Endothelial cell of umbilical vein (primary cell): ENCODE measurements around the gene CFI. TPM values are rescaled to one million over a fixed set of nuclear protein-coding genes. Genes with fewer than 3 reads are reported as not detected.

Experiments
- BruUV-seq: library from RNA; stranded (reverse); fragments of 400-500 nt; replicated peaks from 2 replicates; lab custom pipeline; 2021; lab: Mats Ljungman, UMichigan
- CTCF ChIA-PET: fragments of 300-600, 350-600 bp; sonication (Branson Sonifier 250); formaldehyde crosslinking; loops from one replicate; lab custom pipeline; 2021; ENCODE audit warnings: antibody characterized with exemption, inconsistent platforms; lab: Charles Lee
- POLR2A ChIA-PET: fragments of 300-600, 350-600 bp; sonication (Branson Sonifier 250); formaldehyde crosslinking; loops from one replicate; lab custom pipeline; 2021; ENCODE audit warnings: antibody characterized with exemption, inconsistent platforms; lab: Charles Lee
- DNase-seq: peaks from one replicate; pipeline ENCODE4 v3.0.0-alpha.2; 2011; ENCODE audit warnings: low read depth, low spot score
- FAIRE-seq: peaks from 2 replicates; lab custom pipeline; 2011; peaks lifted over from hg19 to GRCh38; lab: Jason Lieb, UNC
- H2AFZ ChIP-seq: 2 replicates; pipeline ENCODE4 v1.6.0; 2012; ENCODE audit warnings: low read depth, low read length, control low read depth, inconsistent platforms
- H3K27ac ChIP-seq: 2 replicates; pipeline ENCODE4 v1.5.1; 2011; ENCODE audit warnings: low read depth, mild to moderate bottlenecking, control low read depth, low read length, moderate library complexity; ENCODE audit not compliant: insufficient read depth
- H3K27me3 ChIP-seq, 2 experiments: 2 replicates each; pipeline versions ENCODE4 v1.6.0 to v1.6.1; 2011; ENCODE audit warnings: low read length in 2 of 2, mixed read lengths in 1 of 2; ENCODE audit not compliant: control insufficient read depth in 2 of 2, insufficient read depth in 2 of 2
- H3K36me3 ChIP-seq, 2 experiments: 2 replicates in 1 of 2; 3 replicates in 1 of 2; pipeline ENCODE4 v1.5.1; 2011; ENCODE audit warnings: low read length in 2 of 2, mild to moderate bottlenecking in 1 of 2, moderate library complexity in 1 of 2; ENCODE audit not compliant: control insufficient read depth in 2 of 2, insufficient read depth in 2 of 2; ENCODE audit errors: extremely low read depth in 1 of 2
- H3K4me1 ChIP-seq: 3 replicates; pipeline ENCODE4 v1.5.1; 2011; ENCODE audit warnings: mild to moderate bottlenecking, low read length; ENCODE audit not compliant: control insufficient read depth, insufficient read depth; ENCODE audit errors: extremely low read depth
- H3K4me2 ChIP-seq: 2 replicates; pipeline ENCODE4 v1.6.1; 2011; ENCODE audit warnings: low read length, control low read depth, mixed read lengths; ENCODE audit not compliant: insufficient read depth
- H3K4me3 ChIP-seq, 3 experiments: fragments of 200-600 bp in 1 of 3; sonication (generic), shearing (Covaris generic) in 1 of 3; replicated peaks in 1 of 3; 2 replicates each; pipeline ENCODE4 v1.5.1; 2011 to 2016; ENCODE audit warnings: control low read depth in 3 of 3, low read length in 3 of 3, mild to moderate bottlenecking in 2 of 3, inconsistent platforms in 1 of 3, low read depth in 1 of 3, moderate library complexity in 1 of 3; ENCODE audit not compliant: insufficient read depth in 1 of 3
- H3K79me2 ChIP-seq: 2 replicates; pipeline ENCODE4 v1.6.0; 2012; ENCODE audit warnings: low read length, inconsistent platforms; ENCODE audit not compliant: control insufficient read depth, insufficient read depth
- H3K9ac ChIP-seq: replicated peaks from 2 replicates; pipeline ENCODE3; 2011; ENCODE audit warnings: low read length, control low read depth; ENCODE audit not compliant: insufficient read depth; ENCODE audit errors: extremely low read depth
- H3K9me1 ChIP-seq: replicated peaks from 3 replicates; pipeline ENCODE4 v1.6.0; 2011; ENCODE audit warnings: mild to moderate bottlenecking, low read length; ENCODE audit not compliant: control insufficient read depth, insufficient read depth; ENCODE audit errors: extremely low read depth
- H3K9me3 ChIP-seq: replicated peaks from 2 replicates; pipeline ENCODE4 v1.5.1; 2012; ENCODE audit warnings: low read length, inconsistent platforms; ENCODE audit not compliant: control insufficient read depth, insufficient read depth
- H4K20me1 ChIP-seq: replicated peaks from 2 replicates; pipeline ENCODE3; 2011; ENCODE audit warnings: mild to moderate bottlenecking, low read length; ENCODE audit not compliant: control insufficient read depth, insufficient read depth; ENCODE audit errors: extremely low read depth
- CTCF ChIP-seq, 2 donors: IDR thresholded peaks; 1 replicate in 1 of 2; 2 replicates in 1 of 2; pipeline ENCODE4 v1.5.1; 2011; ENCODE audit warnings: low read length in 2 of 2, mild to moderate bottlenecking in 2 of 2, moderate library complexity in 2 of 2, control low read depth in 1 of 2, inconsistent platforms in 1 of 2, low read depth in 1 of 2; ENCODE audit not compliant: insufficient read depth in 1 of 2; ENCODE audit errors: extremely low read depth in 1 of 2
- EZH2 ChIP-seq: IDR thresholded peaks from 2 replicates; pipeline ENCODE4 v1.6.1; 2012; ENCODE audit warnings: borderline replicate concordance, low read depth, mild to moderate bottlenecking, moderate library complexity, low read length, inconsistent platforms; ENCODE audit not compliant: severe bottlenecking
- FOS ChIP-seq: IDR thresholded peaks from 2 replicates; pipeline ENCODE4 v1.6.1; 2011; ENCODE audit warnings: mild to moderate bottlenecking, low read length, moderate library complexity, borderline replicate concordance; ENCODE audit not compliant: insufficient read depth
- GATA2 ChIP-seq: IDR thresholded peaks from 2 replicates; pipeline ENCODE4 v1.7.0; 2011; ENCODE audit warnings: low read depth, mild to moderate bottlenecking, moderate library complexity, mixed read lengths, low read length; ENCODE audit not compliant: insufficient read length, insufficient read depth
- JUN ChIP-seq: IDR thresholded peaks from 2 replicates; pipeline ENCODE4 v1.6.1; 2011; ENCODE audit warnings: borderline replicate concordance, low read depth; ENCODE audit not compliant: insufficient read length, insufficient read depth
- MYC ChIP-seq: IDR thresholded peaks from one replicate; pipeline ENCODE4 v1.6.1; 2011; ENCODE audit warnings: mild to moderate bottlenecking, low read depth, low read length
- POLR2A ChIP-seq: IDR thresholded peaks from 2 replicates; pipeline ENCODE4 v1.6.1; 2012; ENCODE audit warnings: low read depth, mild to moderate bottlenecking, control low read depth, low read length
- POLR2AphosphoS5 ChIP-seq: IDR thresholded peaks from 2 replicates; pipeline ENCODE4 v1.6.1; 2012; ENCODE audit warnings: low read depth, mild to moderate bottlenecking, control low read depth, low read length, moderate library complexity; ENCODE audit not compliant: insufficient read depth
- dilution Hi-C: fragments of 300-500 bp; cut with MboI; formaldehyde crosslinking; loops from one replicate; pipeline ENCODE4 v1.15.0; 2019; ENCODE audit warnings: low sequenced_read_pairs; ENCODE audit not compliant: extremely low pct_ligation_motif_present
- intact Hi-C: fragments of 100-400 bp; cut with micrococcal nuclease; formaldehyde crosslinking; loops from one replicate; pipeline ENCODE4 v1.10.0; 2022
- polyA plus RNA-seq, 4 experiments: library from polyadenylated mRNA; depleted of rRNA in 3 of 4; stranded (reverse) in 3 of 4; unstranded in 1 of 4; fragments of >200 nt; gene quantifications; 2 replicates each; pipeline versions ENCODE4 v1.2.1 to v1.2.3, GENCODE V29; 2011 to 2012; ENCODE audit warnings: missing spikeins in 1 of 4
- total RNA-seq: library from RNA; stranded (reverse); gene quantifications from 2 replicates; pipeline ENCODE4 v1.2.3, GENCODE V29; 2021

Gene CFI
- total and polyA plus RNA-seq, 2 donors (not counting 3 experiments of a cell fraction or from before 2014, with no cell fraction given), result 10.0 to 21.4 TPM

GRCh38 chr4:109735566-109736365 lies 66.0 kb downstream of the CFI start:
- Histone ChIP-seq H2AFZ (no peak overlapping the region), H3K9me1 (no peaks in the 10 kb centered on the region), H3K9ac (no peak overlapping the region), H3K27me3 (no peaks in the 10 kb centered on the region), H4K20me1 (no peaks in the 10 kb centered on the region), H3K79me2 (no peaks in the 10 kb centered on the region), H3K9me3 (no peaks in the 10 kb centered on the region), H3K36me3 (no peaks in the 10 kb centered on the region), H3K4me1 (no peaks in the 10 kb centered on the region), H3K27ac (no peak overlapping the region), H3K4me3 (no peak overlapping the region), H3K4me2 (no peak overlapping the region)
- BruUV-seq, result no TSS peak
- TF ChIP-seq EZH2, result no peak
- peak; percentile 11 for TF ChIP-seq FOS
- intact Hi-C loops (no loop called here), dilution Hi-C loops (no loop called here)
- ChIA-PET POLR2A (no interaction called here), CTCF (no interaction called here)
- no peak for DNase-seq
- FAIRE-seq, result peak; percentile 55

GRCh38 chr4:109733728-109734127 lies 68.1 kb downstream of the CFI start:
- no peak for FAIRE-seq
- POLR2A ChIA-PET, result no interaction called here
- intact Hi-C loops (no loop called here), dilution Hi-C loops (no loop called here)
- H3K4me3 ChIP-seq, result no peak overlapping the region
- no peaks in the 10 kb centered on the region for H3K9me1 ChIP-seq
- H2AFZ ChIP-seq, result no peak overlapping the region
- no peak for DNase-seq
- no peaks in the 10 kb centered on the region for H3K36me3 ChIP-seq
- no TSS peak for BruUV-seq
- H3K9me3 ChIP-seq, result no peaks in the 10 kb centered on the region
- no peaks in the 10 kb centered on the region for H3K79me2 ChIP-seq
- TF ChIP-seq JUN (no peak), MYC (no peak), CTCF (IDR thresholded peaks at IDR 0.05; ENCODE audit: extremely low read depth in 1 of 2, insufficient read depth in 1 of 2, low read depth in 1 of 2, low read length in 2 of 2) (no peak), POLR2A (no peak), EZH2 (no peak), GATA2 (no peak), POLR2AphosphoS5 (no peak)
- no peaks in the 10 kb centered on the region for H4K20me1 ChIP-seq
- H3K27ac ChIP-seq, result no peak overlapping the region
- no peak overlapping the region for H3K9ac ChIP-seq
- H3K27me3 ChIP-seq, result no peaks in the 10 kb centered on the region
- CTCF ChIA-PET, result interaction anchor here (1.0 kb wide), 1 partner anchor 9 kb away, joined by 4 read pairs; no protein-coding TSS in a partner anchor
- peaks cover 8% of the 10 kb centered on the region for H3K4me1 ChIP-seq
- no peak overlapping the region for H3K4me2 ChIP-seq
